Medulla oblongata (tissue), 1 donor: ENCODE measurements around the gene C1RL.

Source experiments
- DNase-seq: peaks from one replicate; pipeline ENCODE4 v3.0.0-alpha.2; 2015; ENCODE audit errors: extremely low spot score

Gene C1RL

DNA sequence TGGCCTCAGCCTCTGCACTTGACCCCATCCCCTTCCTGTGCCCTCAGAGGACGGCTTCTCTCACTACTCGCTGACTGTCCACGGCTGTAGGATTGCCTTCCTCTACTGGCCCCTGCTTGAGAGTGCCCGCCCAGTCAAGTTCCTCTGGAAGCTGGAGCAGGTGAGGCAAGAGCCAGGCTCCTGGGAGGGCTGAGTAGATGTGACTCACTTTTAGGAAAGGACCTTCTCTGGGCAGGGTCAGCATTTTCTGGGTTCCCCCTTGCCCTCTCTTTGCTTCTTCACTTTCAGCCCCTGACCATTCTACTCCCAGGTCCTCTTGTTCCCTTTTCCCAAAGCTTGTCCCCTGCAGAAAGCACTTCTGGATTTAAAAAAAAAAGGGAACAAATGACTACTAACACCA lies 28.9 kb upstream of the C1RL start:
- no peak for DNase-seq

DNA sequence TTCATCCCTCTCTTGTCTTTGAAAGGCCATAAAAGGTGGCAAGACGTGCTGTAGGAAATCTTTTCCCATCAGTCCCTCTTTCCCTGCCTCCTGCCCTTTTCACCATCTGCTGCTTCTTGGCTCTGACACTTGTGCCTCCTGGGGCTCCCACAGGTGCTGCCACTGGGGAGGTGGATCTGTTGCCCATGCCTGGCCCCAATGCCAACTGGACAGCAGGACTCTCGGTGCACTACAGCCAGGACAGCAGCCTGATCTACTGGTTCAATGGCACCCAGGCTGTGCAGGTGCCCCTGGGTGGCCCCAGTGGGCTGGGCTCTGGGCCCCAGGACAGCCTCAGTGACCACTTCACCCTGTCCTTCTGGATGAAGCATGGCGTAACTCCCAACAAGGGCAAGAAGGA lies 27.7 kb upstream of the C1RL start:
- DNase-seq, result no peak

DNA sequence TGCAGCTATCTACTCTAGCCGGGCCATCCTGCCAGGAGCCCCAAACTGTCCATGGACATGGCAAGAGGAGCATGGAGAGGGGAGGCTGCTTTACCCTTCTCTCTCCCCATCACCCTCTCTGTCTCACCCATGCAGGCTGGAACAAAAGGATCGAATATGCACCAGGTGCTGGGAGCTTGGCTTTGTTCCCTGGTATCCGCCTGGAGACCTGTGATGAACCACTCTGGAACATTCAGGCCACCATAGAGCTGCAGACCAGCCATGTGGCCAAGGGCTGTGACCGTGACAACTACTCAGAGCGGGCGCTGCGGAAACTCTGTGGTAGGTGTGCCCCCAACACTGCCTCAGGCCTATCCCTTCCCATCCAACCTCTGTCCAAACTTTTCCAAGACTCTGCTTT lies 27.1 kb upstream of the C1RL start:
- DNase-seq, result no peak

DNA sequence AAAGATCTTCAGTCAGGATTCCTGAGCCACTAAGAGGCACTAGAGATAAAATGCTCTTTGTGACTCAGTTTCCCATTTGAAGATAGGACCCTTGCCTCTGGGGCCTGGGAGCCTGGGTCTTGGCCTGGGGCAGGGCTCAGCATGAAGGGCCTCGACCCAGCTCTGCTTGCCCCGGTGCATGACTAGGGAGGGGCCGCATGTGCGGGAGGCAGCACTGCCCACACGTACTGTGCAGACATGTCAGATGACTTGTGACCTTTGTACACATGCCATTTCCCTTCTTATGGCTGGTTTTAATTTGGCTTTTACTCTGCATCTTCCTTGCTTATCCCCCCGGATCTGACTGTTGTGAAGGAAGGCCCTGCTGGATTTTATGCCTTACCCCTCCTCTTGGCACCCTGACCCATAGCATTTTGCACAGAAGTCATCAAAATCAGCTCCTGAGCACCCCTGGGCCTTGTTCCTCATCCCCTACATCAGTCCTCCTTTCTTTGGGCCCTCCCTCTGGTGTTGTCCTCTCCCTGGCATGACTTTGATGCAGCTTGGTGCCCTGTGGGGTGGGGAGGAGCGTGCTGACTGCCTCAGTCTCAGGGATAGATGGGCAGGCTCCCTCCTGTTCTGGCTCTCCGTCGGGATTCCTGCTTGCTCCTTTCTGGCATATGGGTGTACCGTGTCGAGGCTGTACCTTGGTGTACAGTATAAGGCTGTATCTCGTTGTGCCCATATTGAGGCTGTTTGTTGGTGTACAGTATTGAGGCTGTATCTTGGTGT lies 25.6 kb upstream of the C1RL start:
- DNase-seq, result no peak

DNA sequence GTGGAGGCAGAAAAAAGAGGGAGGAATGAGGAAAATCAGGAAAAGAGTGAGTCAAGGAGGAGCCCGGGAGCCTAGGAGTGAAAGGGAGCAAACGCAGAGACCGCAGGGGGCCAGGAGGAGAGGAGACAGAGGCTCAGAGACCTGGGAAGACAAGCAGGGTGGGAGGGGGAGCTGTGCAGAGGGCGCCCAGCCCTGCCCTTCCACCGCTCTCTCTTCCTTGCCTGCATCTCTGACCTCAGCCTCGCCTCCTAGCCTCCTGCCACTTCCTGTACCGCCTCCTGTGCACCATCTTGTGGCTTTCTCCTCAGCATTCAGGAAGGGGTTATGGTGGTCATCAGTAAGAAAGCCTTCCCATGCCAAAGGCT lies 22.5 kb upstream of the C1RL start:
- no peak for DNase-seq

DNA sequence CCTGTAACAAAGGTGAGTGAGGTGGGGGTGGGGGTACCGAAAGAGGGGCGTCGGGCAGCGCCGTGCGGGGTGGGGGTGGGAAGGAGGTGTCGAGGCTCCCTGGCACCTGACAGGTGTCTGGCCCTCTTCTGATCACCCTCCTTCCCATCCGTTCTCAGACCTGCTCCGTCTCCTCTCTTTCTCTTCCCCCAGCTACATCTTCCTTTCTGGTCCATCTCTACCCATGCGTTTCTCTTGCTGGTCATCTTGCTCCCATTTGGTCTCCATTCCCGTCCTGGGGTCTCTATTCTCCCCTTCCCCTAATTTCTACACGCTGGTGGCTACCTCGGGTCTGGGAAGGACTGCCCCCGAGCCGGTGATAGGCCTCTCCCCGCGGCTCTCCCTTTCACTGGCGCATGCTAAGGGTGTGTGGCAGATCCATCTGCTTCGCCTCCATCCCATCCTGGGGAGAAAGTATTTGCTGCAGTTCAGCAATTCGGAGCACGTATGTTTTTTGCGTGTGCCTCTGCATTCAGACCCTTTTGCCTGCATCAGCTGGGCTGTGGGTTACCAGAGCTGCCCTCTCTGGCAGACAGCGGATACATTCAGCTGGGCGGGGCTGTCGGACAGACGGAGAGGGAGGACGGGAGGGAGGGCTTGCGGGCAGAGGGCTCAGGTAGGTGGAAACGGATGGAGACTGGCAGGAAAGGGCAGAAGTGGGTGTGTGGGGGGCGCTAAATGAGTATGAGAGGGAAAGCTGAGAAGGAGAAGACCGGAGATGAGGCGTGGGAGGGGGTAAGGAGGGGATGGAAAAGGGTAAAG lies 21.9 kb upstream of the C1RL start:
- DNase-seq, result peak; percentile 50

DNA sequence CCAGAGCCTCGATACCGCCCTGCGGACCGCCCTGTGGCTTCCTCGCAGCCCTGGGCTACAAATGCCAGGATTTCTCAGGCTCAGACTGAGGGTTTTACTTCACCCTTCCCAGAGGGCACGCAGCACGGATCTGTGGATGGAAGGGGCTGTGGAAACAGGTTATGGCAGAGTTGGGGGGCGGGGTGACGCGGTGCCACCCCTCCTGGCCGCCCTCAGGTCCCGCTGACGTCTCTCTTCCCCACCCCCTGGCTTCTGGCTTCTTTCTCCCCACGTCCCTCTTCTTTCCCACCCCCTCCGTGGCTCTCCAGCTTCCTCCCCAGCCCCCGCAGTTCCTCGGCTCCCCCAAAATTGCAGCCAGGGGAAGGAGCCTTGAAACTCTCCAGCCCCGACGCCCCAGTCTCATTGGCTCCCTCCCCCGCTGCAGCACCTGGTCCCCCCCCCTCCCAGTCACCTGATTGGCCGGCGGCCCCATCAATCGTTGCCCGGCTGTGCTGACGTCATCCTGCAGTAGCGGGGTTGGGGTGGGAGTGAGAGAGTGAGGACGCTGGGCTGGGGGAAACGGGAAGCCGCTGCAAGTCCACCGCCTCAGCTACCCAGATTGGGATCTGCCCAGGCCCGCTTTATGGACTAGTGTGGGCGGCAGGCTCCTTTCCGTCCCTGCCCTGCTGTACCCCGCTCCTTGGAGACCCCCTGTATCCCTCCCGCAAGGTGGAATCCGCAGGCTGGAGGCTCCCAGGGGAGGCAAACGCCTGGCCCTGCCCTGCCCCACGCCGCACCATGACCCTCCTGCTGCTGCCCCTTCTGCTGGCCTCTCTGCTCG lies 21.1 kb upstream of the C1RL start, which contains the start of gene CLSTN3:
Gene CLSTN3, plus strand, starts transcription at position 500 of the 820 bp plus-strand sequence. Its CDS starts 278 bp downstream, at position 778.
- DNase-seq, result peak; percentile 81

DNA sequence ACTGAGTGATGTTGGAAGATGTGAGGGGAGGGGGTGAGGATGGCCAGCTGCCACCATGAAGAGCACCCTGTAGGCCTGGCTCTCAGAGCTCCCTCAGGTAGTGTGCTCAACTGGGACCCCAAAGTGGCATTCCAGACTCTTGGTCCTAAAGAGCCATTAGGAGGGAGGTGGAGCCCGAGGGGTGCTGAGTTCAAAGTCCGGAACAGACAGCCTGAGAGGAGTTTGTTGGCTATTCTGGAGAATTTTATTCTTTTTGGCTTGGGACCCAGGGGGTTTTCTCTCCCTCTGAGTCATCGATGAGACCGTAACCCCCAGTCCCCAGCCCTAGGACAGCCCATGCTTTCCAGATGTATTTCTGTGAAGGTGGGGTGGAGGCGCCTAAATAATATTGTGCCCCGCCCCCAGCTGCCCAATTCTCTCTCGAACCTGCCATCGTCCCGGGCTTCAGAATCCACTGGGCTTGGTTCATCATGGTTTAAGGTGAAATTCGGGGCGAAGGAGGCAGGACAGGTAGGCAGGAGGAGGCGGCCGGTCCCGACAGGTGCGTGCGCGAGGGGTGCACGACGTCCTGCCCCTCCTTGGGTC lies 20.4 kb upstream of the C1RL start:
- no peak for DNase-seq

DNA sequence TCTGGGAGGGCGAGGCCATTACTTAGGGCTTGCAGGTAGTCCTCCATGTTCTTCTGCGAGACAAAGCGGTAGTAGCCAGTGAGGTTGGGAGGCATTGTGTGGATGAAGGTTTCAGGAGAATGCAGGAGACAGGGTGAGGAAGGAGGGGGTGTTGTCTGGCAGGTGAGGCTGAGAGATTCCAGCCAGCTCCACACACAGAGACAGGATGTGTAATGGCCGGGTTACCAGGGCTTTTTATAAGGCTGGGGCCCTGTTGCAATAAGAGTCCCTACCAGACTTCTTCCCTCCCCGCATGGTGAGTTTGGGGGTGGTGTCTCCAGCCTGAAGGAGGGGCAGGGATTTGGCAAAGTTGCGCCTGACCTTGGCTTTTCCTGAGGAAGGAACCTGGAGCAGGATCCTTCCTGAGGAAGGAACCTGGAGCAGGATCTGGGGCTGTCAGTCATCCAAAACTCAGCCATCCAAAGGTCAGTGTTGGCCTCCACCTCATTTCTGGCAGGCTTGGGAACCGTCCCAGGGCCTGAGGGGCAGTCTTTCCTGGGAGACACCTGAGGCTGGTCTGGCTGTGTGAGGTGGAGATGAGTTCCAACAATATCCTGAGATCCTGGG lies 19.8 kb upstream of the C1RL start, which contains the start of gene RBP5:
Gene RBP5, minus strand, starts transcription at position 209 of the 606 bp plus-strand sequence. Its CDS starts 114 bp downstream, at position 95.
- DNase-seq, result no peak

DNA sequence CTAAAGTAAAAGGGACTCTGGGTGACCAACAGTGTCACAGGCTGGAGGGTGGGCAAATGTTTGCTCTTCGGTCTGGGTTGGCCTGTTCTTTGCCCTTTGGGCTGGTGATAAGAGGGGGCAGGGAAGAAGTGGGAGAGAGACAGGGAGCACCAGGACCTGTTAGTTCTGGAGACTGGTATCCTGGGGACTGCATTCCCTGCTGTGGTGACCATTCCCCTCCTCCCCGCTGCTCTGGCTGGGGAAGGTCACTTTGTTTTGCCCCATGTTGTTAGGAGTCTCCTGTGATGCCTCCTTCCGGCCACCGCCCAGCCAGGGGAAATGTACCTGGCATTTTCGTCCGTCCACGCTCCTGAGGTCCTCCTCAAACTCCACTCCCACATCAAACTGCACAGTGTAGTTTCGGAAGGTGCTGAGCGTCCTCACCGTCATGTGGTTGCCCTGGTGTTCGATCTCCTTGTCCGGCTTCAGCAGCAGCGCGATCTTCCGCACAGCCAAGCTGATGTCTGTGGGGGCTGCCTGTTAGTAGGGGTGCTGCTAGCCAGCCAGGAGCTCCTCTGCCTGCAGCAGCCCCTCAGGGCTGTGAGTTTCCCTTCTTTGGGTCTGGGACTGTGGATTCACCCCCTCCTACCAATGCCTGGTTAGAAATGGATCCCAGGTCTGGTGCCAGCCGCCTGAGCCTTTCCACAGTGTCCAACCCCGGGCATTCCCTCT lies 19.1 kb upstream of the C1RL start:
- DNase-seq, result no peak

DNA sequence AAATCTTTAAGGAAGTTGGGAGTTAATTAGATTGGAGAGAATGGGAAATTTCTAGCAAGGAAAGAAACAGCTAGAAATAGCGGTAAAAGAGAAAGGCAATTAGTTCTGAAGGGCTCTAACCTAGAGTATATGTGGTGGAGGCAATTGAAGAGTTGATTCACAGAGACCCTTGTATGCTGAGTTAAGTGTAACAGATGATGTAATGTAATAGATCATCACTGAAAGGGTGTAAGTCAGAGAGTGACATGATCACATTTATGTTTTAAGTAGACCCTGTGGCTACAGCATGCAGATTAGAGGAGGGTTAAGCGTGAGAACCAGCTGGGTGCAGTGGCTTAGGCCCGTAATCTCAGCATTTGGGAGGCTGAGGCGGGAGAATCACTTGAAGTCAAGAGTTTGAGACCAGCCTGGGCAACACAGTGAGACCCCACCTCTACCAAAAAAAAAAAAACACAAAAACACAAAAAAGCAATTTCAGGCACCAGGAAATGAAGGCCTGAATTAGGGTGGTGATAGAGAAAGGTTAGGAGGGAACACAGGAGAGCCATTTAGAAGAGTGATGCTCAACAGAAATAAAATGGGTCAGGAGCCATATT lies 16.7 kb upstream of the C1RL start:
- DNase-seq, result no peak

DNA sequence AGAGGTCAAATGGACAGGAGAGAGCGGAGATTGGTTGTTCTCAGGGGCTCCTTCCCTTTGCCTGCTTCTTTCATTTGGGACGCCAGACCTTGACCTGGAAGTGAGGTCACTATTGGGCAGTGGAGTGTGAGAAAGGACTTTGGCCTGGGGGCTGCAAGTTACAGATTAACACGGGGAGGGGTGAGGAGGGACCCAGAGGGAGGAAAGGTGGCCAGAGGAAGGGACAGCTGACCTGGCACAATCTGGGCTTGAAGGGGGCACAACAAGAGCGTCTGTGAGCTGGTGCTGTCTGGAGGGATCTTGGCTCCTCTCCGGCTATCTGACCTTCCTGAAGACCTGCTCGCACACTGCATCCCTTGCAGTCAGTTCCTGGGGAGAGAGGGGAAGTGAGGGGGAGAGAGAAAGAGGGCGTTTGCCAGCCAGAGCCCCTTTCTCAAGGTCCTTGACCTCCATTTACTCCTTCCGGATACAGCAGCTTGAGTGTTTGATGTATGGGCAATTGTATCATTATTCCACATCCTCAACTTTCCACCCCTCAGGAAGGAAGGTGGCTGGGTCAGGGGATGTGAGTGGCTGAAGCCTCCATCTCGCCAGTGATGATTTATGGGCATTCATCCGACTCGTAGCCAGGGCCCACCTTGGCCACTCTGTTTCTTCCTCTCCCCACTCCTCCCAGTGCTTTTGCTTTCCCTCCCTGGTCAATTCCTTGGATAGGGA lies 14.9 kb upstream of the C1RL start:
- no peak for DNase-seq

DNA sequence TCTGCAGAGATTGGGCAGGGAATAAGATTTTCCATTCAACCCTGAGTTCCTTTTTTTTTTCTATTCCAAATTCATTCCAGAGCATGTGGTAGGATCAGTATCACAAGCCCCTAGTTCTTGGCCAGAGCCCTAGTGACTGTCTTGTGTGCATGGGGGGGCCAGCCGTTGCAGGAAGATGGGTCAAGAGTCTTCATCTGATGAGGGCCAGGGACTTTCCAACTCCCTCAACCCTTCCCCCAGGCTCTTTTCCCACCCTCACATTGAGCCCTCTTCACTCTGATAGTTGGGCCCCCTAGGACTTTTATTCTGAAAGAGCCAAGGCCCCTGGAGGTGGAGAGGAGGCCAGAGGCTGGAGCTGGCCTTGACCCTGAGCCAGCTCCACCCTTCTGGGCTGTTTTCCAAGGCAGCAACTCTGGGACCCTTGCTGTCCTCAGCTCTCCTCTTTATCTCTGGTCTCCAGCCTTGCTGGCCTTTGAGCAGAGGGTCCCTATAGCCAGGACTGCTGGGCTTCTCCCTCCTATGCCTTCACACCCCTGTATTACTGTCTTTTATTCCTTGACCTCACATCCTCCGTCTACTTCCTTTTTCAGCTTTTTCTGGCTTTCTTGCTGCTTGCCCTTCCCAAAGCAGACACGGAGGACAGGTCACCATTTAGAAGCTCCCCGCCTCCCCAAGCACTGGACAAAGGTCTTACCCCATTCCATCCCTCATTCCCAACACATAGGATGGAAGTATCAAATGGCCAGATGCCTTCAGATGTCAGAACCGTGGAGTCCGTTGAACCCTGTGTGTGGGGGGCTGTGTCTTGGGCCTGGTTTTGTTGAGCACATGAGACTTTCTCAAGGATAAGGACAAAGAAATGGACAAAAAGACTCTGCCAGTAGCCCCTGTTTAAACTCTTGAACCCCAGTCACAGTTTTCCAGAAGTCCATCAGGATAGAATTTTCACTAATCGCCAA lies 14.1 kb upstream of the C1RL start:
- DNase-seq, result no peak

DNA sequence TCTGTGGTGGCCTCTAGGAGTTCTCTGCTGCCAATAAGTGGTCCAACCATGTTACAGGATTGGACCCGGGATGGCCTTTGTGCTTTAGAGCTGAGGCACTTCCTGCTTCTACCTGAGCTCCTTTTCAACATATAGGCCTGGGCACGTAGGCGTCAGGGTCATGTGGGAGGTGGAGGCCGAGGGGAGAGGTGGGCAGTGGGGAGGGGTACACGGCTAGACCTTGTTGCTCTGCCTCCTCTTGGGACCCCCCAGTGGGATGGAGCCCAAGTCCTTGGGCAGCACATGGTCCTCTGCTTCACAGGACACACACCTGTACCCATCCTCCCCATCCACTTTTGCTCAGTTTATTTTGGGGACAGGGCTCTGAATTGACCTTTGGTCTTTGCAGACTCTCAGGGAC lies 12.3 kb upstream of the C1RL start:
- no peak for DNase-seq

DNA sequence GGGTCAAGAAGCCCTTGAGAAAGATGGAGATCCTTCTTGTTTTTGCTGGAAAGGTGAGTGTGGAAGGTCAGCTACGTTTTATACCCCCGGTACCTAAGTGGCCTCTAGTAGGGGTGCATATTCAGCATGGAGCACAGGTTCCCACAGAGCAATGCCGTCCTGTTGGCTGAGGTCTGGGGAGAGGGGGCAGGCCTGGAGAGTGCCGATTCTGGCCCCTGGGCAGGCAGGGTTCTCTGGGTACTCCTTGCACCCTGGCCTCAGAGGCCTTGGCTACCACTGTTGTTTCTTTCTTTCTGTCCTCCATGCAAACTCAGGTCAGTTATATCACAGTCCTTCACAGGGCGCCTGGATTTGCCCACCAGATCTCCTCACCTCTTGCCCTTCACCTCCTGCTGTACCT lies 11.2 kb upstream of the C1RL start:
- no peak for DNase-seq

DNA sequence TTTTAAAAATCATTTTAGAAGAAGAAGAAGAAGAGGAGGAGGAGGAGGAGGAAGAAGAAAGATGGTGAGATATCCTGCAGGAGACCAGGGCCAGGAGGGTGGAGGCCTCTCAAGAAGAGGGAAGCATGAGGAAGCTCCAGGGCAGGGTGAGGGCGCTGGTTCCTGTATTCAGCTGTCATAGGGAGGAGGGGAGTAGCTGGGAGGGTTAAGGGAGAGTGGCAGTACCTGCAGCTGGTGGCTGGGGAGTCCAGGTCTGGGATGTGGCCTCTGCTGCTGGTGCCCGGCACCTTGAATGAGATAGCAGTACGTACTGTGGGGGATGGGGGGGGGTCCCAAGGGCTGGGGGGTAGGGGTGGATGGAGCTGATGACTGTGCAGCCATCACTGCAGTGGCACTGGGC lies 9.9 kb upstream of the C1RL start:
- DNase-seq, result no peak

DNA sequence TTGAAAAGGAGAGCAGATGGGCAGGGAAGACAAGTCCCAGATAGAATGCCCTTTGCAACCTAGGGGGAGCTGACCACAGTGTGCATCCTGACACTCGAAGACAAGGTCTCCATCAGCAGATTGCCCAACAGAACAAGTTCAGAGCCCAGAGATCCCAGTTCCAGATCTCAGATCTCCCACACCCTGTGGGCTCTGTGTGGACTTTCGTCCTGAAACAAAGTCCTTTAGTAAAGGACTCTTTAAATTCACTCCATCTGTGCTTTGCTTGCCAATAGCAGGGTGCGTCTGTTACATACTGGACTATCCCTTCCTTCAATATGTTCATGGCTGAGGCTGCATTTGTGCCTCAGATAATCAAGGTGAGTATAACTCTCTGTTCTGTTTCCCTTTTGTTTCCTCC lies 8.7 kb upstream of the C1RL start:
- no peak for DNase-seq

DNA sequence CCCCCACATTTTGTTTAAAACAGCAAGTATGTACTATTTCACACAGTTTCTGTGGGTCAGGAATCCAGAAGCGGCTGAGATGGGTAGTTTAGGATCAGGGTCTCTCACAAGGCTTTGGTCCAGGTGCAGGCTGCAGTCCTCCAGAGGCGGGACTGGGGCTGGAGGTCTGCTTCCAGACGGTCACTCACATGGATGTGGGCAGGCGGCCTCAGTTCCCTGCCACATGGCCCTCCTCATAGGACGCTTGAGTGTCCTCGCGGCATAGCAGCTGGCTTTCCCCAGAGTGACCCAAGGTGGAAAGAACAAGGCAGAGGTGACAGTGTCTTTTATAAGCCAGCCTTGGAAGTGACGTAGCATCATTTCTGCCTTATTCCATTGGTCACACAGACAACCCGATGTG lies 7.9 kb upstream of the C1RL start:
- no peak for DNase-seq

DNA sequence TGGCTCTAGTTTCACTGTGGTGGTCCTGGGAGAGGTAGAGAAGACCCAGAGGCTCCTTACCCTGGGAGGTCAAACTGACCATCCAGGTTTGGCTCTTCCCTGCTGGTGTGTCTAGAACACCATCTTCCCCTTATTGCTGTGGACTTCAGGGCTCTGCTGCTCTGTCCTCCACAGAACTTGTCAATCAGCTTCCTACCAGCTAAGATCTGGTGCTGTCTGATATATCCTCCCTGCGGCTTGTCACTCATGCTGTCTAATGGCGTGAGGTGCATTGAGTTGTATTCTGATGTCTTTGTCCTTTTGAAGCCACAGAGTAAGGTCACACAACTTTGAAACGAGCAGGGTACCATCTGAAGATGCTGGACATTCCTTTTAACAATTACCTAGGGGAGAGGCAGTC lies 7.2 kb upstream of the C1RL start:
- DNase-seq, result no peak
